GM10248 (cell line): ENCODE data around the gene CARD16.

Source experiments
- CTCF ChIA-PET: fragments of 300-600 bp; sonication (Branson Sonifier 250); formaldehyde crosslinking; extraction: SDS; loops from one replicate; lab custom pipeline; 2021; ENCODE audit warnings: antibody characterized with exemption; lab: Yijun Ruan, JAX
- POLR2A ChIA-PET: fragments of 350-650 bp; sonication (Branson Sonifier 250); formaldehyde crosslinking; extraction: SDS; loops from one replicate; lab custom pipeline; 2020; ENCODE audit warnings: antibody characterized with exemption; lab: Yijun Ruan, JAX
- DNase-seq: peaks from one replicate; pipeline ENCODE4 v3.0.0; 2012; ENCODE audit errors: extremely low spot score
- CTCF ChIP-seq: IDR thresholded peaks from 2 replicates; pipeline ENCODE4 v1.5.1; 2012; ENCODE audit warnings: mild to moderate bottlenecking, low read depth; ENCODE audit errors: extremely low read depth, missing control alignments, control extremely low read depth

The CARD16 gene

GRCh38 chr11:104995001-104995408 lies 50.1 kb downstream of the CARD16 start:
- no peak for TF ChIP-seq CTCF
- CTCF ChIA-PET, result interaction anchor here (1.1 kb wide), 1 partner anchor 11 kb away, joined by 4 read pairs; no protein-coding TSS in a partner anchor
- no peak for DNase-seq
- POLR2A ChIA-PET, result no interaction called here

GRCh38 chr11:104992781-104993180 lies 52.4 kb downstream of the CARD16 start:
- DNase-seq, result no peak
- CTCF ChIA-PET, result no interaction called here
- POLR2A ChIA-PET, result no interaction called here
- TF ChIP-seq CTCF, result no peak

- CTCF ChIA-PET, result no interaction called here
- TF ChIP-seq CTCF, result no peak
- DNase-seq, result no peak
- POLR2A ChIA-PET, result no interaction called here
Observed at GRCh38 chr11:104991994-104992393, 53.1 kb downstream of the CARD16 start.
